H54 (cell line): ENCODE data around the gene UBE2O.
A peak's percentile ranks its signal among the peaks of the same experiment; 100 is the strongest.
"Not testable (repeated sequence)": the region's sequence is repeated elsewhere in the genome, so short reads cannot be mapped to it uniquely, and the experiment has no call there.

Experiments used
- DNase-seq: peaks from one replicate; pipeline ENCODE4 v3.0.0; 2011; ENCODE audit warnings: low spot score, mixed read lengths; ENCODE audit not compliant: insufficient read length
- FAIRE-seq: peaks from 3 replicates; lab custom pipeline; 2011; peaks lifted over from hg19 to GRCh38; lab: Jason Lieb, UNC
- POLR2A ChIP-seq: IDR thresholded peaks from 2 replicates; pipeline ENCODE4 v1.6.1; 2011; ENCODE audit warnings: low read depth, mild to moderate bottlenecking, low read length

UBE2O gene

GRCh38 chr17:76370261-76370993 lies 82.5 kb downstream of the UBE2O start:
- no peak for TF ChIP-seq POLR2A
- DNase-seq (peak; percentile 78), FAIRE-seq (peak; percentile 45)

DNA sequence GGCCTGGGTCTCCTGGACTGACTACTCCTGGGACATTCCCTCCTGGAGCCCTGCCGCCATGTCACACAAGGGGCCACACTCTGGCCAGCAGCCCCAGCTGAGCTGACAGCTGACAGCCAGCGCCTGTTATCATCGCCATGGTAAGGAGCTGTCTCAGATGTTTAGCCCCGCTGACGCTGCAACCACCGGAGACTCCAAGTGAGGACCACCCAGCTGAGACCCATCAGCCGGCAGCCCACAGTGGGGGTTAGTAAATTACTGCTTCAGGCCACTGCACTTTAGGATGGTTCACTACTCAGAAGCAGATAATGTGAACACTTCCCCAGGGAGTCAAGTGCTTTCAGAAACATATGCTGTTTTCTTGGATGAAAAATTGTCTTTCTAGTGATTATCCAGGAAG lies 83.1 kb downstream of the UBE2O start:
- no peak for TF ChIP-seq POLR2A
- FAIRE-seq (no peak), DNase-seq (no peak)

DNA sequence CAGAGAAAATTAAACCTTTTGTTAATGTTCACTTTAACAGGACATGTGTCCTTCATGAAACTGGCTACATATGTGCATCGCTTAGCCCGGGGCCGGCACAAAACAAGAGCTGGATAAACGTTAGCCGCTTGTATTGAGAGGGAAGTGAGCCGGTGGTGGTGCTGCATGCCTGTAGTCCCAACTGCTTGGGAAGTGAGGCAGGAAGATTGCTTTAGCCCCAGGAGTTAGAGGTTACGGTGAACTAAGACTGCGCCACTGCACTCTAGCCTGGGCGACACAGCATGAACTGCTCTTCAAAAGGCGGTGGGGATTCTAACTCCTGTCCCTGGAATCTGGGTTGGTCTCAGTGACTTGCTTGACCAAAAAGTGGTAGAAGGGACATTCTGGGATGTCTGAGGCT lies 83.6 kb downstream of the UBE2O start:
- FAIRE-seq (no peak), DNase-seq (no peak)
- TF ChIP-seq POLR2A = no peak

DNA sequence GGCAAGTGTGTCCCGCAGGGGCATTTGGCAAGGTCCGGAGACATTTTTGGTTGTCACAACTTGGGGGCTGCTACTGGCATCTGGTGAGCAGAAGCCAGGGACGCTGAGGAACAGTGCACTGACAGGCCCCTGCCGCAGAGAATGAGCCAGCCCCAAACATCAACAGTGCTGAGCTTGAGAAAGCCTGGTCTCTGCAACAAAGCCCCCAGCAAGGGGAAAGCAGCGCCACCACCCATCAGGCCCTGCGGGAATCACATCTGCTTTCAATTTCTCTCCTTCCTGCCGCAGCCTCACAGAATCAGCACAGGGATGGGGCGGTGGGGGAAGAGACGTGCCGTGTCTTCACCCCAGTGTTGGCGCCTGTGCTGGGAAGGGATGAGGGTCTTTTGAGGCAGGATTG lies 84.4 kb downstream of the UBE2O start:
- no peak for TF ChIP-seq POLR2A
- DNase-seq (no peak), FAIRE-seq (no peak)

GRCh38 chr17:76367642-76368041 lies 85.3 kb downstream of the UBE2O start:
- TF ChIP-seq POLR2A = no peak

DNA sequence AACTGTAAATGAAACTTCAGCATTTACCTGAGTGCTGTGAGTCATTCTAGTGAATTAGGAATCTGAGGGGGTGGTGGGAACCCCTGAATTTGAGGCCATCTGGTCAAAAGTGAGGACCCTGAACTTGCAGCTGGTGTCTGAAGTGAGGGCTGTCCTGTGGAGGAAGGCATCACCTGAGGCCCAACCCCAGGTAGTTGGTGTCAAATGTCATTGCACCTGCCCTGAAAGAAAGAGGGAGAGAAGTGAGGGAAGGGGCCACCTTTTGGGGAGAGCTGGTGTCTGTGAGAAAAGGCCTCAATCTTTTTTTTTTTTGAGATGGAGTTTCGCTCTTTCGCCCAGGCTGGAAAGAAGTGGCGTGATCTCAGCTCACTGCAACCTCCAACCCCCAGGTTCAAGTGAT lies 86.7 kb downstream of the UBE2O start:
- FAIRE-seq (no peak), DNase-seq (no peak)
- no peak for TF ChIP-seq POLR2A

More at GRCh38 chr17:76367642-76368041, 85.3 kb downstream of the UBE2O start:
- DNase-seq = no peak
- FAIRE-seq = no peak

DNA sequence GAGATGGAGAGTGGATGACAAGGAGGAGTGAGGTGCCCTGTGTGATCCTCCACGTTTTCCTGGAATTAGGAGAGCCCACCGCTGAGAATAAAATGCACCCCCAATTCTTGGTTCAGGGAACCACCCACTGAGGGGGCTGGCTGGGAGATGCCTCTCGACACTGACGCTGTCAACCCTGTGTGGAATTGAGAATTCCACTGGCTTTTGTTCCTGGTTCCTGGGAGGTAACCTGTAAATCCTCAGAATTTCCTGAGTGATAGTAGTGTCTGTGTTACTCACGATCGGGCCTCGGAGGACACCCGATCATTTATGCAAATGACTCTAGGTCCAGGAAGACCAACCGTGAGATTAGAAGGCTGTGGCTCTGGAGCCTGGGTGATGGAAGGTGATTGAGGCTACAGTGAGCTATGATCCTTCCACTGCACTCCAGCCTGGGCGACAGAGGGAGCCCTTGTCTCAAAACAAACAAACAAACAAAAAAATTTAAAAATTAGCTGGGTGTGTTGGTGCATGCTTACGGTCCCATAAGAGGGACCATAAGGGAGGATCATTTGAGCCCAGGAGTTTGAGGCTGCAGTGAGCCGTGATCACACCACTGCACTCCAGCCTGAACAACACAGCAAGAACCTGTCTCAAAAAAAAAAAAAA lies 87.6 kb downstream of the UBE2O start:
- no peak for TF ChIP-seq POLR2A
- FAIRE-seq (no peak), DNase-seq (no peak)

GRCh38 chr17:76363107-76363842 lies 89.7 kb downstream of the UBE2O start:
- DNase-seq (no peak), FAIRE-seq (no peak)

GRCh38 chr17:76360461-76360860 lies 92.5 kb downstream of the UBE2O start:
- no peak for FAIRE-seq
- DNase-seq = no peak

More at GRCh38 chr17:76363107-76363842, 89.7 kb downstream of the UBE2O start:
- TF ChIP-seq POLR2A = no peak

GRCh38 chr17:76359776-76360175 lies 93.2 kb downstream of the UBE2O start:
- DNase-seq, FAIRE-seq: not testable (repeated sequence)

More at GRCh38 chr17:76360461-76360860, 92.5 kb downstream of the UBE2O start:
- TF ChIP-seq POLR2A = no peak

DNA sequence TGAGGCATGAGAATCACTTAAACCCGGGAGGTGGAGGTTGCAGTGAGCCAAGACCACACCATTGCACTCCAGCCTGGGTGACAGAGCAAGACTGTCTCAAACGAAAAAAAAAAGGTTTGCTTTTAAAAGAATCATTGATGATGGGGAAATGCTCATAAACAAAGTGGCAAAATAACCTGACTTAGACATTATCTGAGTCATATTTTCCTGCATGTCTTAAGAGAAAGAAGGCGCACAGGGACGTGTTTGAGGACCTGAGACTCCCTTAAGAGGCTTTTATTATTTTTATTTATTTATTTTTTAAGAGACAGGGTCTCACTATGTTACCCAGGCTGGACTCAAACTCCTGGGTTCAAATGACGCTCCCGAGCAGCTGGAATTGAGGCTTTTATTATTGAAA lies 93.6 kb downstream of the UBE2O start:
- FAIRE-seq = no peak
- no peak for DNase-seq
- TF ChIP-seq POLR2A = no peak

GRCh38 chr17:76357597-76358158 lies 95.3 kb downstream of the UBE2O start:
- DNase-seq = no peak
- FAIRE-seq = no peak
- no peak for TF ChIP-seq POLR2A

GRCh38 chr17:76356803-76357456 lies 96.0 kb downstream of the UBE2O start:
- no peak for TF ChIP-seq POLR2A
- FAIRE-seq = no peak
- no peak for DNase-seq
